ENCODE results near the gene DST. TPM values are rescaled to one million over a fixed set of nuclear protein-coding genes. Genes with fewer than 3 reads are reported as not detected.

DST gene
- total RNA-seq, 1 donor from 2014 or later: 151 TPM

GRCh38 chr6:56450882-56451739 is 191.6 kb downstream of the DST start:
- TF ChIP-seq CTCF (IDR thresholded peaks at IDR 0.05; ENCODE audit: unreplicated experiment): no peak
- no peaks in the 10 kb centered on the region for H3K9me3 Mint-ChIP-seq (ENCODE audit: low read depth)
- no peak overlapping the region for H3K4me3 Mint-ChIP-seq (ENCODE audit: low read depth)
- DNase-seq (ENCODE audit: low spot score, unreplicated experiment): no peak
- peaks cover 4% of the 10 kb centered on the region for H3K36me3 Mint-ChIP-seq (ENCODE audit: insufficient read depth)
- no peak overlapping the region for H3K27ac Mint-ChIP-seq
- H3K27me3 Mint-ChIP-seq: no peaks in the 10 kb centered on the region
- no peaks in the 10 kb centered on the region for H3K4me1 Mint-ChIP-seq (ENCODE audit: low read depth)

- Mint-ChIP-seq H3K4me3 (ENCODE audit: low read depth) (no peak overlapping the region), H3K27ac (no peak overlapping the region), H3K27me3 (no peaks in the 10 kb centered on the region), H3K36me3 (ENCODE audit: insufficient read depth) (peaks cover 4% of the 10 kb centered on the region), H3K4me1 (ENCODE audit: low read depth) (no peaks in the 10 kb centered on the region), H3K9me3 (ENCODE audit: low read depth) (no peaks in the 10 kb centered on the region)
- DNase-seq (ENCODE audit: low spot score, unreplicated experiment): no peak
- no peak for TF ChIP-seq CTCF (IDR thresholded peaks at IDR 0.05; ENCODE audit: unreplicated experiment)
Measured at GRCh38 chr6:56450376-56450775, 192.3 kb downstream of the DST start.

GRCh38 chr6:56448046-56448445 is 194.6 kb downstream of the DST start:
- Mint-ChIP-seq H3K36me3 (ENCODE audit: insufficient read depth) (peaks cover 3% of the 10 kb centered on the region), H3K27ac (no peak overlapping the region), H3K27me3 (no peaks in the 10 kb centered on the region), H3K4me3 (ENCODE audit: low read depth) (no peak overlapping the region), H3K4me1 (ENCODE audit: low read depth) (no peaks in the 10 kb centered on the region), H3K9me3 (ENCODE audit: low read depth) (peaks cover 2% of the 10 kb centered on the region)
- TF ChIP-seq CTCF (IDR thresholded peaks at IDR 0.05; ENCODE audit: unreplicated experiment): no peak
- DNase-seq (ENCODE audit: low spot score, unreplicated experiment): no peak

- no peak for DNase-seq (ENCODE audit: low spot score, unreplicated experiment)
- H3K4me1 Mint-ChIP-seq (ENCODE audit: low read depth): no peaks in the 10 kb centered on the region
- no peaks in the 10 kb centered on the region for H3K36me3 Mint-ChIP-seq (ENCODE audit: insufficient read depth)
- H3K9me3 Mint-ChIP-seq (ENCODE audit: low read depth): peaks cover 3% of the 10 kb centered on the region
- TF ChIP-seq CTCF (IDR thresholded peaks at IDR 0.05; ENCODE audit: unreplicated experiment): no peak
- H3K27me3 Mint-ChIP-seq: no peaks in the 10 kb centered on the region
- H3K27ac Mint-ChIP-seq: no peak overlapping the region
- no peak overlapping the region for H3K4me3 Mint-ChIP-seq (ENCODE audit: low read depth)
Measured at GRCh38 chr6:56445818-56446217, 196.9 kb downstream of the DST start.

GRCh38 chr6:56444855-56445254 is 197.8 kb downstream of the DST start:
- no peaks in the 10 kb centered on the region for H3K27me3 Mint-ChIP-seq
- H3K36me3 Mint-ChIP-seq (ENCODE audit: insufficient read depth): no peaks in the 10 kb centered on the region
- no peak for DNase-seq (ENCODE audit: low spot score, unreplicated experiment)
- no peak overlapping the region for H3K4me3 Mint-ChIP-seq (ENCODE audit: low read depth)
- H3K27ac Mint-ChIP-seq: no peak overlapping the region
- TF ChIP-seq CTCF (IDR thresholded peaks at IDR 0.05; ENCODE audit: unreplicated experiment): no peak
- H3K4me1 Mint-ChIP-seq (ENCODE audit: low read depth): peaks cover 4% of the 10 kb centered on the region
- peaks cover 4% of the 10 kb centered on the region for H3K9me3 Mint-ChIP-seq (ENCODE audit: low read depth)

Data from progenitor cell of endocrine pancreas (in vitro differentiated cells).